SJSA1 (cell line): ENCODE results near the gene SPTBN2. TPM values are rescaled to one million over a fixed set of nuclear protein-coding genes. Genes with fewer than 3 reads are reported as not detected.

Experiments used
- DNase-seq, 2 experiments: peaks; one replicate each; pipeline ENCODE4 v3.0.0-alpha.2; 2015 to 2020; ENCODE audit warnings: low spot score in 2 of 2, low read depth in 1 of 2
- H3K27ac ChIP-seq: fragments of 250-450 bp; sonication (Bioruptor Pico); 2 replicates; pipeline ENCODE4 v1.5.1; 2020; ENCODE audit warnings: mild to moderate bottlenecking, moderate library complexity
- H3K27me3 ChIP-seq: fragments of 250-450 bp; sonication (Bioruptor Pico); replicated peaks from 2 replicates; pipeline ENCODE4 v1.5.1; 2020; ENCODE audit warnings: mild to moderate bottlenecking, moderate library complexity
- H3K36me3 ChIP-seq: fragments of 250-450 bp; sonication (Bioruptor Pico); 2 replicates; pipeline ENCODE4 v1.5.1; 2020; ENCODE audit warnings: mild to moderate bottlenecking
- H3K4me1 ChIP-seq: fragments of 250-450 bp; sonication (Bioruptor Pico); replicated peaks from 2 replicates; pipeline ENCODE4 v1.6.1; 2021; ENCODE audit warnings: mild to moderate bottlenecking
- H3K4me3 ChIP-seq: fragments of 250-450 bp; sonication (Bioruptor Pico); 2 replicates; pipeline ENCODE4 v1.5.1; 2020; ENCODE audit warnings: mild to moderate bottlenecking
- H3K9me3 ChIP-seq: fragments of 250-450 bp; sonication (Bioruptor Pico); replicated peaks from 2 replicates; pipeline ENCODE4 v1.5.1; 2020; ENCODE audit warnings: mild to moderate bottlenecking
- total RNA-seq: library from RNA; depleted of rRNA; stranded (reverse); fragments of >200 nt; shearing (Covaris generic); gene quantifications from 2 replicates; pipeline ENCODE4 v1.2.3, GENCODE V29; 2014

The SPTBN2 gene
- total RNA-seq, 1 experiment from 2014 or later, result 0.29 TPM

DNA sequence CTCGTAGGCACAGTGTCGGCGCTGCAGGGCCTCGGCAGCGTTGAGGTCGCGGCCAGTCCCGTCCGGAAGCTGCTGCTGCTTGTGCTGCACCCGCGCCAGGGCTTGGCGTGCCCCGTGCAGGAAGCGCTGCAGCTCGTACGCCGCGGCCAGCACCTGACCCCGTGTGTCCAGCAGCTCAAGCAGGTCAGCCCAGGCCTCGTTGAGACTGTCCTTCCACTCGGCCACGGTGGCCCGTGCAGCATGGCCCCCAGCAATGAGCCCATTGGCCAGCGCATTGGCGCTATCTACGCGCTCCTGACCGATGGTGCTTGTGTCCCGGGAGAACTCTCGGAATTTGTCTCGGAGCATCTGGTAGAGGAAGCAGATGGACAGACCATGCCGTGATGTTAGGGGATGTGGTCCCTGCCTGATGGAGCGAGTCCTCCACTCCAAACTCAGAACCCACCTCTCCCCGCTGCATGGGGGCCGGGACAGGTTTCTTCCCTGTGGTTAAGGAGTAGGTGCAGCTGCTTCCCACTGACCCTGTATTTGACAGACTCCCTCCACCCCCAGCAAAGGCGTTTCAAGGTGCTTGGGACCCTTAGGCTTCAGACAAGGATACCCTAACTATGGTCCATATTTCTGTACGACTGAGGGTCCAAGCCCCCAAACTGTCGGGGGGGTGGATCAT, 37.6 kb downstream of the SPTBN2 start:
- no peaks in the 10 kb centered on the region for H3K4me1 ChIP-seq
- no peak for DNase-seq
- H3K4me3 ChIP-seq, result no peak overlapping the region
- H3K27me3 ChIP-seq, result no peaks in the 10 kb centered on the region
- H3K27ac ChIP-seq, result no peak overlapping the region
- no peaks in the 10 kb centered on the region for H3K36me3 ChIP-seq
- 0 out of 2 replicates have a peak, but pooled peaks cover 3% of the 10 kb centered on the region for H3K9me3 ChIP-seq

DNA sequence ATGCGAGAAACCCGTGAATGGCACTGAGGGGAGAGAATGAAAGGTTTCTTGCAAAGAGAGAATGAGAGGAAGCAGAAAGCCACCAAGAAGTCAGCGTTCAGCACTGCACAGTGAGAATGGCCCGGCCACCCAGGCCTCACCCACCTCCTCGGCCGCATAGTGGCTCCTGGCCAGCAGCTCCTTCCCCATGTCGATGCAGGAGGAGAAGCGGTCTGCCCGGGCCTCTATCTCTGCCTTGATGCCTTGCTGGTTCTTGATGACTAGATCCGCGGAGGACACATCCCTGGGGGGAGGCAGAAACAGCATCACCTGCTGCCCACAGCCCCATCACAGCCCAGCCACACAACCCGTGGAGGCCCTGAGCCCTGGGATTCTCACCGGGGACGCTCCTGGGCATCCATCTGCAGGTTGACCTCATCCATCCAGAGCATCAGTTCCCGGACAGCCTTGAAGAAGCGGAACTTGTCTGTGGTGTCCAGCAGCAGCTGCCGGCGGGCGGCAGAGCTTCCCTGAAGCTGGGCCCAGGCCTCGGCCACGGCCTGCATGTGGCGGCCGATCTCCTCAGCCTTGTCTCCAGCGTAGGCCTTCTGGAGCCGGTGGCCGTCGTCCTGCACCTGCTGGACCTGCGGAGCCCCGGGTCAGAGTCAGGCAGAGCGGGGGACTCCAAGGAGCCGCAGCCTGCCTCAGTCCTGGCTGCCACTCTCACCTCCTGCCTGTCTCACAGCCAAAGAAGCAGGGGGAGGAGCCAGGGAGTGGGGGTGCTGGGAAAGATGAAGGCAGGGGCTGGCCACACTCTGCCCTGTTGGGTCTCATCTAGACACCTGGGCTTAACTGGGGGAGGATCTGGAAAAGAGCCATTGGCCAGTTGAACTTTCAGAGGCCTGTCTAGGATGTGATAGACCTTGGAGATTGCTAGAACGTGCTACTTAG, 39.1 kb downstream of the SPTBN2 start:
- no peak overlapping the region for H3K4me3 ChIP-seq
- H3K27ac ChIP-seq, result no peak overlapping the region
- no peaks in the 10 kb centered on the region for H3K36me3 ChIP-seq
- no peaks in the 10 kb centered on the region for H3K27me3 ChIP-seq
- 0 out of 2 replicates have a peak, but pooled peaks cover 3% of the 10 kb centered on the region for H3K9me3 ChIP-seq
- DNase-seq, result no peak
- H3K4me1 ChIP-seq, result no peaks in the 10 kb centered on the region

DNA sequence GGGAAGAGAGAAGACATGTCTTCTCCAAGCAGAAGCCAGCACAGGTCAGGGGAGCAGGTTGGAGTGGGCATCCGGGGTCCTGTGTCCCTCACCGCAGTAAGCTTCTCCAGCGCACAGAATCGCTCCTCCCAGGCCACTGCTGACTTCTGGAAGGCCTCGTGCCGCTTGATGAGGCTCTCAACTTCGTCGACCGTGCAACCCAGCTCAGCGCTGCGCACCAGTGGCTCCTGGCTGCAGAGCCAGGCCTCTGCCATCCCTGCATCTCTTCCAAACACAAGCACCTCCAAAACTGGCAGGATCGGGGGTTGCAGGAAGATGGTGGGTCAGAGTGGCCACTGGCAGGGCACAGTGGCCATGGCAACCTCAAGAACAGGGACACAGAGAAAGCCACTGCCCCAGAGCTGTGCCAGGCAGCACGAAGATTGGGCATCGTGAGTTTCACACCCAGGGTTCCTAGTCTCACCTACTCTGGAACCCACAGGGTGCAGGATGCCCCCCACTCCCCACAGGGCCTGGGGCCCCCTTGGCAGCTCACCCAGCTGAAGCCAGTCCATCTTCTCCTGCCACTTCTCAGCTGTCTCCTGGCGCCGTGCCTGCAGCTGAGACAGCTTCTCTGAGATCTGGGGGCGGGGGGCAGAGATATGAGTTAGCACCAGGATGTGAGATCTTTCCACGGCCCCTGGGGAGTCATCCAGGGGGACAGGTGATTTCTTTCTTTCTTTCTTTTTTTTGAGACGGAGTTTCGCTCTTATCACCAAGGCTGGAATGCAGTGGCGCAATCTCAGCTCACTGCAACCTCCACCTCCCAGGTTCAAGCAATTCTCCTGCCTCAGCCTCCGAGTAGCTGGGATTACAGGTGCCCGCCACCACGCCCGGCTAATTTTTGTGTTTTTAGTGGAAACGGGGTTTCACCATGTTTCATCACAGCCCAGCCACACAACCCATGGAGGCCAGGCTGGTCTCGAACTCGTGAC, 40.2 kb downstream of the SPTBN2 start:
- Histone ChIP-seq H3K4me3 (no peak overlapping the region), H3K4me1 (no peaks in the 10 kb centered on the region), H3K36me3 (no peaks in the 10 kb centered on the region), H3K9me3 (0 out of 2 replicates have a peak, but pooled peaks cover 3% of the 10 kb centered on the region), H3K27ac (no peak overlapping the region), H3K27me3 (no peaks in the 10 kb centered on the region)
- DNase-seq, result no peak

DNA sequence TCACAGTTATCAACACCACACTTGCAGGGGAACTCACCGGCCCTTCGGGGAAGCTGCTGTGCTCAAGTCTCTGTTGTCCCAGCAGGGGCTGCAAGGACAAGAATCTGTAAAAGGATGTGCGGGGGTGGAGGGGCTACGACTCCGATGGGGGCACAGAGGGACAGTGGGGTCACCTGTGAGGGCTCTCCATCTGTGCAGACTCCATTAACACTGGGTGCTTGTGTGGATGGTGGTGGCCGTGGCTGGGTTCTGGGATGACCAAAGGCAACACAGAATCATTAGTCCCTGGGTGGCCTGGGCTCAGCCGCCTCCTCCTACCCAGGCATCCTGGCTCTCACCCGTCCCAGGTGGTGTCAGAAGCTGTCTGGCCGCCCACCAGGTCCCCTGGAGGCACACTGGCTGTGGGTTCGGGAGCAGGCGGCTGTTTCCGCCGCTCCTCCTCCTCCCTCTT, 41.2 kb downstream of the SPTBN2 start:
- Histone ChIP-seq H3K27ac (no peak overlapping the region), H3K36me3 (no peaks in the 10 kb centered on the region), H3K4me1 (no peaks in the 10 kb centered on the region), H3K9me3 (0 out of 2 replicates have a peak, but pooled peaks cover 3% of the 10 kb centered on the region), H3K4me3 (no peak overlapping the region), H3K27me3 (no peaks in the 10 kb centered on the region)
- no peak for DNase-seq

DNA sequence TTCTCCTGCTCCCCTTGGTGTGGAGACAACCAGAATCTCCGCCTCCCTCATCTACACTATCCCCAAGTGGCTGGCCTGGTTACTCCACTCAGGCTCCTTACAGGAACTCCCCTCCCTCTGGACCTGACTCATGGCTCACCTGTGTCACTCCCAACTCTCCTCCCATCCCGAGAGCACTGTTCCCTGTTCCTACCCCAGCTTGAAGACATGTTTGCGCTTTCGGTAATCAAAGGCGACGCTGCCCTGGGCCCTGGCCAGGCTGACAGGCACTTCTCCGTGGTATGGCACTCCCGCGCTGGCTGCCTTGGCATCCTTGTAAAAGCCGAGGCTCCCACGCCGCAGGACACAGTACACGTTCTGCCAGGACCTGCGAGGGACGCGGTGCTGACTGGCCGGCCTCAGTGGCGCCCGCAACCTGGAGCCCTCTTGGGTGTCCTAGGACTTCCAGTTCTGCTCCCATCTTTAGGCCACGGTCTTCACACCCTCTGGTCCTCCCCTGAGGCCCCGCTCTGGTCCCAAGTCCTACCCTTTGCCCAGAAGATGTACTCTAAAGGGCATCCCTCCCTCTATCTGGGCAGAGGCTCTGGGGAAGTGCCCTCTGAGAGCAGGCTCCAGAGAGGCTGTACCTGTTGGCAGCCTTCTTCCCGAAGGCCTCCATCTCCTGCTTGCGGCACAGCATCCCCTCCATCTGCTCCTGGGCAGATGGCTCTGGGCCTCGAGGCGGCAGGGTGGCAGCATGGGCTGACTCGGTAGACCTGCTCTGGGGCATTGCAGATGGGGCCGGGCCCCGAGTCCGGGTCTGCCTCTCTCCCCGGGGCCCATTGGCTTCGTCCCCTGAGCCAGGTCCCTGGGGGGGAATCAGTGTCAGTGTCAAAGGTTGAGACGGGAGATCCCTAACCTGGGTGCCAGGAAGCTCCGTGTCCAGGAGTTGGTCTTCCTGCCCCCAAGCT, 41.9 kb downstream of the SPTBN2 start:
- no peak for DNase-seq
- Histone ChIP-seq H3K4me1 (no peaks in the 10 kb centered on the region), H3K9me3 (0 out of 2 replicates have a peak, but pooled peaks cover 3% of the 10 kb centered on the region), H3K27me3 (no peaks in the 10 kb centered on the region), H3K36me3 (no peaks in the 10 kb centered on the region), H3K4me3 (no peak overlapping the region), H3K27ac (no peak overlapping the region)

- H3K27ac ChIP-seq, result no peak overlapping the region
- H3K36me3 ChIP-seq, result no peaks in the 10 kb centered on the region
- no peaks in the 10 kb centered on the region for H3K27me3 ChIP-seq
- H3K4me3 ChIP-seq, result no peak overlapping the region
- no peak for DNase-seq
- 0 out of 2 replicates have a peak, but pooled peaks cover 3% of the 10 kb centered on the region for H3K9me3 ChIP-seq
- no peaks in the 10 kb centered on the region for H3K4me1 ChIP-seq
These were observed 42.8 kb downstream of the SPTBN2 start for GRCh38 chr11:66686100-66686785.

GRCh38 chr11:66685276-66686099, 43.5 kb downstream of the SPTBN2 start:
- no peak for DNase-seq
- 0 out of 2 replicates have a peak, but pooled peaks cover 3% of the 10 kb centered on the region for H3K9me3 ChIP-seq
- no peaks in the 10 kb centered on the region for H3K27me3 ChIP-seq
- H3K4me3 ChIP-seq, result no peak overlapping the region
- no peak overlapping the region for H3K27ac ChIP-seq
- no peaks in the 10 kb centered on the region for H3K4me1 ChIP-seq
- no peaks in the 10 kb centered on the region for H3K36me3 ChIP-seq

GRCh38 chr11:66684635-66685034, 44.4 kb downstream of the SPTBN2 start:
- Histone ChIP-seq H3K36me3 (no peaks in the 10 kb centered on the region), H3K27me3 (no peaks in the 10 kb centered on the region), H3K4me1 (no peaks in the 10 kb centered on the region), H3K9me3 (0 out of 2 replicates have a peak, but pooled peaks cover 3% of the 10 kb centered on the region), H3K4me3 (no peak overlapping the region), H3K27ac (no peak overlapping the region)
- no peak for DNase-seq

DNA sequence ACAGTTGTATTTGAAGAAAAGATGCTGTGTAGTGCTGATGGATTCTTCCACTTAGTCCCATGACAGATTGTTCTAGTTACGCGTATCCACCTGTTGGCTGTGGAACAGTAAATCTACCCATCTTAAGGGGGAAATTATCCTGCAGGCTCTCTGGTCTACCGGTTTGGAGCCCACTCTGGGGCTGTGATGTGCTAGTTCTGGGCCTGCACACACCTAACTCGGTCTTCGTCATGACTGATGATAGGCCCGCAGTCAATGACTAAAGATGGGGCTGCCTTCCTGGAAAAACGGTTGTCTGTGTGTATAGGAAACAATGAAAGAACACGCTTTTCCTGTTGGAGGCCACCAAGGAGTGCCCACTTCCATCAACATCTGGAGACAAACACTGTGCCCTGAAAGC, 45.1 kb downstream of the SPTBN2 start:
- Histone ChIP-seq H3K27me3 (no peaks in the 10 kb centered on the region), H3K9me3 (0 out of 2 replicates have a peak, but pooled peaks cover 3% of the 10 kb centered on the region), H3K27ac (no peak overlapping the region), H3K36me3 (no peaks in the 10 kb centered on the region), H3K4me1 (no peaks in the 10 kb centered on the region; the same call in 1 of the 2 replicates), H3K4me3 (no peak overlapping the region)
- DNase-seq, result no peak

GRCh38 chr11:66680966-66681645, 47.9 kb downstream of the SPTBN2 start:
- Histone ChIP-seq H3K27ac (no peak overlapping the region), H3K9me3 (no peaks in the 10 kb centered on the region), H3K4me3 (no peak overlapping the region)

More at GRCh38 chr11:66680966-66681645, 47.9 kb downstream of the SPTBN2 start:
- H3K4me1 ChIP-seq, result peaks cover 21% of the 10 kb centered on the region
- H3K27me3 ChIP-seq, result no peaks in the 10 kb centered on the region
- DNase-seq, result no peak
- H3K36me3 ChIP-seq, result peaks cover 11% of the 10 kb centered on the region
